Ishikawa (cell line): Measurements from ENCODE around the gene LRP5.

Experiments used
- CEBPB ChIP-seq: IDR thresholded peaks from 2 replicates; pipeline ENCODE4 v1.6.1; 2012
- CREB1 ChIP-seq: IDR thresholded peaks from 2 replicates; pipeline ENCODE4 v1.6.1; 2012; ENCODE audit warnings: low read depth
- EGR1 ChIP-seq: IDR thresholded peaks from 2 replicates; pipeline ENCODE4 v1.6.1; 2012
- EP300 ChIP-seq: IDR thresholded peaks from 2 replicates; pipeline ENCODE4 v1.6.1; 2012; ENCODE audit warnings: borderline replicate concordance
- FOXM1 ChIP-seq: IDR thresholded peaks from 2 replicates; pipeline ENCODE4 v1.6.1; 2012; ENCODE audit warnings: low read depth, borderline replicate concordance
- MAX ChIP-seq: IDR thresholded peaks from 2 replicates; pipeline ENCODE4 v1.6.1; 2012
- NFIC ChIP-seq: IDR thresholded peaks from 2 replicates; pipeline ENCODE4 v1.6.1; 2012
- RAD21 ChIP-seq: IDR thresholded peaks from 2 replicates; pipeline ENCODE4 v1.6.1; 2012; ENCODE audit warnings: low read depth
- REST ChIP-seq: IDR thresholded peaks from 2 replicates; pipeline ENCODE4 v1.6.1; 2012; ENCODE audit warnings: low read depth, mild to moderate bottlenecking
- TAF1 ChIP-seq: IDR thresholded peaks from 2 replicates; pipeline ENCODE4 v1.6.1; 2012; ENCODE audit warnings: low read depth, mild to moderate bottlenecking
- TCF12 ChIP-seq: IDR thresholded peaks from 2 replicates; pipeline ENCODE4 v1.6.1; 2012; ENCODE audit warnings: low read depth
- TEAD4 ChIP-seq: IDR thresholded peaks from 2 replicates; pipeline ENCODE4 v1.6.1; 2012
- USF1 ChIP-seq: IDR thresholded peaks from 2 replicates; pipeline ENCODE4 v1.6.1; 2012
- YY1 ChIP-seq: IDR thresholded peaks from 2 replicates; pipeline ENCODE4 v1.6.1; 2012; ENCODE audit warnings: low read depth
- ZBTB7A ChIP-seq: IDR thresholded peaks from 2 replicates; pipeline ENCODE4 v1.6.1; 2012; ENCODE audit warnings: low read depth

LRP5 gene

GRCh38 chr11:68423481-68423880, 111.1 kb downstream of the LRP5 start:
- no peak for TF ChIP-seq EP300
- no peak for TF ChIP-seq REST
- TF ChIP-seq FOXM1 = no peak
- no peak for TF ChIP-seq RAD21
- TF ChIP-seq NFIC = no peak
- no peak for TF ChIP-seq USF1
- no peak for TF ChIP-seq EGR1
- no peak for TF ChIP-seq TCF12
- TF ChIP-seq MAX = no peak
- TF ChIP-seq YY1 = no peak
- TF ChIP-seq TEAD4 = no peak

GRCh38 chr11:68424101-68424632, 111.8 kb downstream of the LRP5 start:
- TF ChIP-seq EP300 (no peak), RAD21 (no peak), CEBPB (no peak), FOXM1 (no peak), MAX (no peak), TAF1 (no peak), CREB1 (no peak), YY1 (no peak), TEAD4 (no peak), NFIC (no peak), USF1 (no peak), ZBTB7A (no peak), EGR1 (no peak)

- TF ChIP-seq TCF12 = no peak
- TF ChIP-seq EP300 = no peak
- no peak for TF ChIP-seq CEBPB
- no peak for TF ChIP-seq YY1
- TF ChIP-seq USF1 = no peak
- no peak for TF ChIP-seq TEAD4
- TF ChIP-seq CREB1 = no peak
- TF ChIP-seq ZBTB7A = no peak
- TF ChIP-seq EGR1 = no peak
- TF ChIP-seq REST = no peak
- TF ChIP-seq RAD21 = no peak
- TF ChIP-seq FOXM1 = no peak
- no peak for TF ChIP-seq TAF1
- TF ChIP-seq NFIC = no peak
- no peak for TF ChIP-seq MAX
These were observed 112.8 kb downstream of the LRP5 start for GRCh38 chr11:68424981-68425865.

- no peak for TF ChIP-seq TEAD4
- no peak for TF ChIP-seq EGR1
- no peak for TF ChIP-seq RAD21
- no peak for TF ChIP-seq EP300
- TF ChIP-seq MAX = no peak
- no peak for TF ChIP-seq TAF1
- no peak for TF ChIP-seq FOXM1
- no peak for TF ChIP-seq USF1
- no peak for TF ChIP-seq ZBTB7A
- TF ChIP-seq NFIC = no peak
- no peak for TF ChIP-seq YY1
- no peak for TF ChIP-seq CREB1
- TF ChIP-seq REST = no peak
- TF ChIP-seq TCF12 = no peak
These were observed 113.5 kb downstream of the LRP5 start for GRCh38 chr11:68425866-68426380.
